ENCODE measurements around the gene DHX34.
A peak's percentile ranks its signal among the peaks of the same experiment; 100 is the strongest.

The DHX34 gene

DNA sequence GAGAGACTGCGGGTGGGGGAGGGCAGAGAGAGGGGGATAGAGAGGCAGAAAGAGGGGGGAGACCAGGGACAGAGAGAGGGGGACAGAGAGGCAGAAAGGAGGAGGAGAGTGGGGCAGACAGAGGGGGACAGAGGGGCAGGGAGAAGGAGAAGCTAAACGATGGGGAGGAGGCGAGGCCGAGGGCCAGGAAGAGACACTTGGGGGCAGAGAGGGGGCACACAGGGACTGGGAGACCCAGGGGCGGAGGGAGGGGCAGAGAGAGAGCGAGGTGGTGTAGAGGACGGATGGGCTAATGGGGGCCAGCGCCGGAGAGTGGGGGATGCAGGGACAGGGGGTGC lies 69.5 kb downstream of the DHX34 start:
- DNase-seq: no peak

DNA sequence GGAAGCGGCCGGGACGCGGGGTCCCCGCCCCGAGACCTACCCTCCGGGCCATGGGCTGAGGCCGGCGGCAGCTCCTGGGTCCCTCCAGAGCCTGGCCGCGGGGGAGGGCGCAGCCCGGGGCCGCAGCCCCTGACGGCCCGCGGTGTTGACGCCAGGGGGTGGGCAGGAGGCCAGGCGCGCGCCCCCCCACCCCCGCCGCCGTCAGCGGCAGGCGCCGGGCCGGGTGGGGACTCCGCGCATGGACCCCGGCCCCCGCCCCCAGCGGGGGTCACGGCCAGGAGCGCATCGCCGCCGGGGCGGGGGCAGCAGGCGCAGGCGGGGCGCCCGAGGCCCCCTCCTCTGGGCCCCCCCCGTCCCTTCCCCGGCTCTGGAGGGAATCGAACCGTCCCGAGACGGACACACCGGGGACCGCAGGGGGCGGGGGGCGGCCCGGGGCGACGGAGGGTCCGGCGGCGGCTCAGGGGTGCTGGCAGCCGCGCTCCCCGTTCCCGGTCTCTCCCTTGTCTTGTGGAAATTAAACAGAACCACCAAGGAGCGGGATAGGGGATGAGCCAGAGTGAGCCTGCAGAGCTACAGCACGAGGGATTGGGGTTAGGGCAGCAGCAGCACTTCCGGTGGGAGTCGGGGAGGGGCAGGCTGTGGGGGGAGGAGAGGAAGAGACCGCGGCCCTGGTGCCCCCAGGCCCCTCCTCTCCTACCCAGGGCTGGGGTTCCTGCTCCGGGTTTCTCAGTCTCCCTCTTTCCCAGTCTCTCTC lies 70.1 kb downstream of the DHX34 start, which contains the start of gene MEIS3:
Gene MEIS3 (minus strand): TSS at position 498 of the 754 bp plus-strand sequence. CDS start 446 bp downstream, at position 52.
- no peak for DNase-seq

DNA sequence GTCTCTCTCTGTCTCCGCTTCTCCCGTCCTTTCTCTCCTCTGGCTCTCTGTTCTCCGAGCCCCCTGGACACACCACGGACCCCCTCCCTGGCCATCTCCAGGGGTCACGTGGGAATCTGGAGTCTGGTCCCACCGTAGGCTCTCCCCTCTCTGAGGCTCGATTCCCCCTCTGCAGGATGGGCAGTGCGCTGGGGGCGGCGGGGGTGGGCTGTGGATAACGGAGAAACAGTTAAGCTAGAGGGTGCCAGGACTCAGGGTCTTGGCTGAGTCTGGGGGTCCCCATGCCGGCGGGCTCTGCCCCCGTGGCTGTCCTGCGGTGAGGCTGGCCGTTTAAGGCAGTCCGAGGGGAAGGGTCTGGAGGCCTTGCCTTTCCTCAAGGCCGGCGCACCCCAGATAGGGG lies 70.7 kb downstream of the DHX34 start:
- no peak for DNase-seq

DNA sequence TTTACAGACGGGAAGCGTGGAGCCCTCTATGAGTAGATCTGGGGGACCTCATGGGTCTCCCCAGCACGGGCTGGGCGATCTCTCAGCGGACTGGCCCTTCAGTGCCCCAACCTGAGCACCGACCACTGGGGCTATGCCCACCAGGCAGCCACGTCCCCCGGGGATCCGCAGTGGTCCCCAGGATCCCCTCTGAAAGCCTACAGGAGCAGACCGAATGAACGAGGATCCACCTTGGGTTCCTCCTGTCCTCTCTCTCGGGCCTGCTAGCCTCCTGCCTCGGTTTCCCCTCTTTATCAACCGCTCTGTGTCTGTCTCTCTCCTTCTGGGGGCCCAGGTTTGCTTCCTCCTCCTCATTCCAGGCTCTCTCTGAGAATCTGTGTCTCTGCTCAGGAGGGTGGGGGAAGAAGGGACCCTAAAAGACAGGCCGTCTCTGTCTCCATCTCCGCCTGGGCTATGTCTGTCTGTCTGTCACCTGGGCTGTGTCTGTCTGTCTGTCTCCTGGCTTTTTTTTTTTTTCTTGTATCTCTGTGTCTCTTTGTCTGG lies 72.2 kb downstream of the DHX34 start:
- DNase-seq: no peak

DNA sequence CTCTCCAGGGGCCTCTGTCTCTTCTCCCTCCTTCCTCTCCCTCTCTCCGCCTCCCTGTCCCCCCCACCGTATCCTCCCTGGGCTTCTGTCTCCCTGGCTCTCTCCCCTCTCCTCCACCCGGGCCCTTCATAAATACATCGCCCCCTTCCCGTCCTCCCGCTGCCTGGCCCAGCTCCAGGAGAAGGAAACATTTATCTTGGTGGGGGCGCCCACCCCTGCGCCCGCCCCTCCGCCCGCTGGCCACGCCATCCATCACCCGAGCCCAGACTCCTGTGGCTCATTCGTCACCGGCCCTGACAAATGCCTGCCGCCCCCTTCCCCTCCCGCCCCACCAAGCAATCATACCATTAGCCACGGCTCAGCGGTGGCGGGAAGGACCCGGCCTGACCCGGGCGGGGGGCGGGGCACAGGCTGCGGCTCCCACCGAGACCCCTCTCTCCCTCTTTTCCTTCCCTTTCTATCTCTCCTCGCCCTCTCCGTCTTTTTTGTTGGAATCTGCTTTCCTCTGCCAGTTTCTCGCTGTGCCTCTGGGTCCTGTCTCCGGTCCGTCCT lies 72.8 kb downstream of the DHX34 start:
- DNase-seq: no peak

DNA sequence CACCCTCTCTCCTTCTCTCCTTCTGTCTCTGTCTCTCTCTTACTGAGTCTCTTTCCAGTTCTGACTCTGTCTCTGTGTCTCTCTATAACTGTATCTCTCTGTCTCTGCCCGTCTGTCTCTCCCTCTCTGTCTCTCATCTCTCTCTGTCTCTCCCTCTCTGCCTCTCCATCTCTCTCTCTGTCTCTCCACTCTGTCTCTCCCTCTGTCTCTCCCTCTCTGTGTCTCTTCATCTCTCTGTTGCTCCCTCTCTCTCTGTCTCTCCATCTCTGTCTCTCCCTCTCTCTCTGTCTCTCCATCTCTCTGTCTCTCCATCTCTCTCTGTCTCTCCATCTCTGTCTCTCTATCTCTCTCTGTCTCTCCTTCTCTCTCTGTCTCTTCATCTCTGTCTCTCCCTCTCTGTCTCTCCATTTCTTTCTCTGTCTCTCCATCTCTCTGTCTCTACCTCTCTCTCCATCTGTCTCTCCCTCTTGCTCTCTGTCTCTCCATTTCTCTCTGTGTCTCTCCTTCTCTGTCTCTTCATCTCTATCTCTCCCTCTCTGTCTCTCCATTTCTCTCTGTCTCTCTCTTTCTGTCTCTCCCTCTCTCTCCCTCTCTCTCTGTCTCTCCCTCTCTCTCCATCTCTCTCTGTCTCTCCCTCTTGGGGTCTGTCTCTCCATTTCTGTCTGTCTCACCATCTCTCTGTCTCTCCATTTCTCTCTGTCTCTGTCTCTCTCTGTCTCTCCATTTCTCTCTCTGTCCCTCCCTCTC lies 73.5 kb downstream of the DHX34 start:
- DNase-seq: no peak

DNA sequence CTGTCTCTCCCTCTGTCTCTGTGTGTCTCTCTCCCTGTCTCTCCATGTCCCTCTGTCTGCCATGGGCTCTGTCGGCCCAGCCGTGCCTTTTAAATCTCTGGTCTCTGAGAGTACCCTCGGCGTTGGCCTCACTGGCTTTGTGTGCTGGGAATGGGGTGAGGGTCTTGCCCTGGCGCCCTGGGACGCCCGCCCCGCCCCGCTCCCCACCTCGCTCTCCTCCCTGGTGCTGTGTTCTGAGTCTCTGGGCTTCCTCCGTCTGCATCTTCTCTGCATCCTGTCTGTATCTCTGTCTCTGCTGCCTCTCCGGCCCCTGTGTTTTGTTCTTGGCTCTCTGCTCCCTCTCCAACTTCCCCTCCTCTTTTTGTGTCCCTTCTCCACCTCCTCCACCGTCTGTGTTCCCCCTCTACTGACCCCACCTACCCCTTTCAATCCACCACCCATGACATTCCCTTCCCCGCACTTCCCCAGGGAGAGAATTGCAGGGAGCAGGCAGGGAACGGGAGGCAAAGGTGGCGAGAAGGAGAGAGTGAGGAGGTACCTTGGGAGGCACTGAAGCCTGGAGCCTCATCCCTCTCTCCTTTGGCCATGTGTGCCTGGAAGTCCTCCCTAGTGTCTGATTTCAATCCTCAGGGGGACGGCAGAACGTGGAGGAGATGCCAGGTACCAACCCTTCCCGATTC lies 74.2 kb downstream of the DHX34 start:
- DNase-seq: no peak

DNA sequence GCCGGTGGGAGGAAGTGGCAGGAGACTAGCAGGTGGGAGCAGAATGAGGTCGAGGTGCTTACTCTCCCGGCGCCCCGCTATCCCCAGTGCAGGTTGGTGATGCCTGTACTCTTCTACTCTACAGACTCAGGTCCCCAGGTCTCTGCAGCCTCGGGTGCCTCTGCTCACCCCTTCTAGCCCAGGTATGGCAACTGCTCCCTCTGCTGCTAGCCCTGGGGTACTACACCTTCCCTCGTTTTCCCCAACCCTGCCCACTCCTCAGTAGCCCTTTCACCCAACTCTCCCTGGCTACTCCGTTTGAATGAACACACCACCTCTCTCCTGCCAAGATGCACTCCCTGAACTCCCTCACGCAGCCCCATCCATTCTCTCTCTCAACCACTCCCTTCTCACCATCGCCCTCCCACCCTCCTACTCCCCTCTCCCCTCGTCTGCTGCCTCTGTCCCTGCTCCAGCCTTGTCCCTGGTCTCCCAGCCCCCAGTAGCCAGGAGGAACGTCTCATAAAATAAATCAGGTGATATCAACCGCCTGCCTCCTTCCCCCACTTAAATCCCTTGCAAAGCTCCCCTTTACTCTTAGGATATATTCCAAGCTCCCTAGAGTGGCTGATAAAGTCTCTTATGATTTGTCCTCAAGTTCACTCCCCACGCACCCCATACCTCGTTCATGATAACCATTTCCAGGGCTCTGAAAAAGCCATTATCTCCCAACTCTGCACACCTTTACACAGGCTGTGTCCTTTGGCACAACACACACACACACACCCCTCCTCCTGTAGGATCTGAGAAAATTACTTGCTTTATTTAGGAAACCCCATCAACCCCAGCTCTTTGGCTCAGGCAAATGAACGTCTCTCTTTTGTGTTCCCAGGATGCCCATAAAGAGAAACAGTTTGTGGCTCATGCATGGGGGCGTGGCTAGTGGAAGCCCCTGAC lies 78.4 kb downstream of the DHX34 start:
- DNase-seq: peak; percentile 86

DNA sequence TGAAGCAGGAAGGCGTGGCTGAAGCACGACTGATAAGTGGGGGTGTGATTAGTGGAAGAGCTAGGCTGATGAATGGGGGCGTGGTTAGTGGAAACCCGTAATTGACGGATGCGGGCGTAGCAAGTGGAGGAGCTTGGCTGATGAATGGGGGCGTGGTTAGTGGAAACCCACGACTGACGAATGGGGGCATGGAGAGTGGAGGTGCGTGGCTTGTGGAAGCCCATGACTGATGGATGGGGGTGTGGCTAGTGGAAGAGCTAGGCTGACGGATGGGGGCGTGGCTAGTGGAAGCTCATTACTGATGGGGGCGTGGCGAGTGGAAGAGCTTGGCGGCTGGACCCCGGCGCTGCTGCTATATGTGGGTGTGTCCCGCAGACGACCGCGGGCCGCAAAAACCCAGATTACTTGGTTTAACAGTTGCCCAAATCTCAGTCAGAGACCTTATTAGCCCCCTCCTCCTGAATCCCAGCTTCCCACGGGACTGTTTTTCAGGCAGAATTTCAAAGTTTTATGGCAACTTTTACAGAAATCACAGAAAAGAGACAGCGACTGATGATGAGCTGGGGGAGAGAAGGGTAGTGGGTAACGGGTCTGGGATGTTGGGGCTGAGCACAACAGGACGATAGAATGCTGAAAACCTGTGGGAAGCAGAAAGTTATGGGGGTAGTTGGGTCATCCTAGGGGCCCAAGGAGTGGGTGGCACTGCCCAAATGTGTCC lies 79.2 kb downstream of the DHX34 start:
- DNase-seq: peak; percentile 85

DNA sequence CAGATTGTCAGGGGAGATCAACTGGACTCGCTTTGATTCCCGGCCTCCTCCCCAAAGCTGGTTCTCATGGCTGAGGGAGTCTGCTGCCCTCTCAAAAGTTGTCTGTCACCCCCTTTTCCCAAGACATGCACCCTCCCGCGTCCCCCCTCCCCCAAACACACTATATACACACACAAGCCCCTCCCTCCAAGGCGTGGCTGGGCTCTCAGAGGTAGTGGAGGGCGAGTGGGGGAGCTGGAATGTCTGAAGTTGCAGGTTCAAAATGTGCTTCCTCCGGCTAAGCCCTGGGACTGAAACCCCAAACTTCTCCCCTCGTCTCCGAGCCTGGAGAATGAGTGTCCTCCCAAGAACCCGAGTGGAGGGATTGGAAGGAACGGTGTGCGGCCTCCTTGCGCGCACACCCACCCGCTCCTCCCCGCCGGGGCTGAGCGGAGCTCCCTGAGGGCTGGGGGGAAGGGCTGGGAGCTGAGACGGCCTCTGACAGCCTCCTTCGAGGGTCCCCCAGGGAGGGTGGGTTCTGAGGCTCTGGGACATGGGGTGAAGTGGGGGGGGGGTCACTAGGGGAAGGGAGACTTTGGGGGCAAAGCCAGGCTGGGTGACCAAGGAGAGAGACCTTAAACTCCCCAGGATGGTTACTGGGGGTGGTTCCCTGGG lies 80.2 kb downstream of the DHX34 start:
- DNase-seq: no peak

DNA sequence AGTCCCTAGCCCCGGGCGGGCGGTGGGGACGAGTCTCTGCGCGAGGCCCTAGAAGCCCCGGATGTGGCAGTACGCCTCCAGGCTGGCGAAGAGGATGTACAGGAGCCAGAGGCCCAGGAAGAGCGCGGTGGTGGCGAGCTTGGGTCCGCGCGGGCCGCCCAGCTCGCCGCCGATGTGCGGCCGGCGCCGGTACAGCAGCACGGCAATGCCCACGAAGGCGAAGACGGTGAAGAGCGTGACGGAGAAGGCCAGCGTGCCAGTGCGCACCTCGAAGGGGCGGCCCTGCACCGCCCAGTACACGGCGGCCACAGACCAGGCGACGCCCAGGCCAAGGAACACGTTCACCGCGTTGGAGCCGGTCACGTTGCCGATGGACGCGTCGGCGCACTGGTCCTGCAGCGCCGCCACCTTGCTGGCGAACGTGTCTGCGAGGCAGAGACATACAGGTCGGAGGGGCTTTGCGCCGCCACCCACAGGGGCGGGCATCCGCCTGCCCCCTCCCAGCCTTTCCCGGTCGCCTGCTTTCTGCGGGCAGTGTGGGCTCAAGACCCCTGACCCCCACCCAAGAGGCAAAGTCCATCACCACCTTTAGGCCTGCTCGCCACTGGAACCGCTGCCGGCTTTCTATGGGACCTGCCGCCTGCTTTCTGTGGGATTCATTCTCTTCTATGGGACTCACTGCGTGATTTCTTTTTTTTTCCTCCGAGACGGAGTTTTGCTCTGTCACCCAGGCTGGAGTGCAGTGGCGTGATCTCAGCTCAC lies 81.1 kb downstream of the DHX34 start:
- no peak for DNase-seq

DNA sequence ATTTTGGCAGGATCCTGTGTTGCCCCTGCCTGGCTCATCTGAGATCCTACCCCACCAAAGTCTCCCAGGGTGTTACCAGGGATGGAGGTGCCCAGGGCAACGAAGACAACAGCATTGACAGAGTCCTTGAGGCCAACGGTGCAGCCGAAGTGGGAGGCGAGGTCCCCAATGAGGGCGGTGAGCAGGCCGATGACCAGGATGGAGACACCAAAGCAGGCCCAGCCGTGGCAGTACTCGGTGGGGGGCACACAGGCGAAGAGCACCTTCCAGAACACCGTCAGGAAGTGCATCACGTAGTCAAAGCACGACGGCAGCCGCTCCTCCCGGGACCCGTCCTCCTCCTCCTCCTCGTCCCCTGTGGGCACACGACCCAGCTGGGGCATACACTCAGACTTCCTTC lies 83.0 kb downstream of the DHX34 start:
- no peak for DNase-seq

Measured in activated CD8-positive, alpha-beta memory T cell treated with anti-CD3 and anti-CD28 coated beads for 24 hours (primary cell).